SU-DHL-6 (cell line): ENCODE measurements around the gene KCNQ4.

Experiments
- EZH2phosphoT487 ChIP-seq: fragments of 200-600 bp; sonication (generic), shearing (Covaris generic); conservative IDR thresholded peaks from 2 replicates; pipeline ENCODE4 v1.6.1; 2018; ENCODE audit warnings: mild to moderate bottlenecking, antibody characterized with exemption, low read length, moderate library complexity, mixed read lengths
- TF ChIP-seq, protein P1 (sequence below): fragments of 200-600 bp; sonication (generic); IDR thresholded peaks from one replicate; pipeline ENCODE4 v1.5.1; 2017; ENCODE audit warnings: antibody characterized with exemption, mild to moderate bottlenecking, low read length, moderate library complexity; ENCODE audit not compliant: insufficient read depth, poor library complexity, severe bottlenecking

DNA sequence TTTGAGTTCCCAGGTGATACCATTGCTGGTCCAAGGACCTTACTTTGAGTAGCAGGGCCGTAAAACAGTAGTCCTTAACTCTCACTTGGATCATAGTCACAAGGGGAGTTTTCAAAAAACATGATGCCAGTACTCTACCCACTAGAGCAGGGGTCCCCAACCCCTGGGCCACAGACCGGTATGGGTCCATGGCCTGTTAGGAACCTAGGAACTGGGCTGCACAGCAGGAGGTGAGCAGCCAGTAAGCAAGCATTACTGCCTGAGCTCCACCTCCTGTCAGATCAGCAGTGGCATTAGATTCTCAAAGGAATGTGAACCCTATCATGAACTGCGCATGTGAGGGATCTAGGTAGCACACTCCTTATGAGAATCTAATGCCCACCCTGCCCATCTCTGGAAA, 39.7 kb upstream of the KCNQ4 start:
- TF ChIP-seq, protein P1, sequence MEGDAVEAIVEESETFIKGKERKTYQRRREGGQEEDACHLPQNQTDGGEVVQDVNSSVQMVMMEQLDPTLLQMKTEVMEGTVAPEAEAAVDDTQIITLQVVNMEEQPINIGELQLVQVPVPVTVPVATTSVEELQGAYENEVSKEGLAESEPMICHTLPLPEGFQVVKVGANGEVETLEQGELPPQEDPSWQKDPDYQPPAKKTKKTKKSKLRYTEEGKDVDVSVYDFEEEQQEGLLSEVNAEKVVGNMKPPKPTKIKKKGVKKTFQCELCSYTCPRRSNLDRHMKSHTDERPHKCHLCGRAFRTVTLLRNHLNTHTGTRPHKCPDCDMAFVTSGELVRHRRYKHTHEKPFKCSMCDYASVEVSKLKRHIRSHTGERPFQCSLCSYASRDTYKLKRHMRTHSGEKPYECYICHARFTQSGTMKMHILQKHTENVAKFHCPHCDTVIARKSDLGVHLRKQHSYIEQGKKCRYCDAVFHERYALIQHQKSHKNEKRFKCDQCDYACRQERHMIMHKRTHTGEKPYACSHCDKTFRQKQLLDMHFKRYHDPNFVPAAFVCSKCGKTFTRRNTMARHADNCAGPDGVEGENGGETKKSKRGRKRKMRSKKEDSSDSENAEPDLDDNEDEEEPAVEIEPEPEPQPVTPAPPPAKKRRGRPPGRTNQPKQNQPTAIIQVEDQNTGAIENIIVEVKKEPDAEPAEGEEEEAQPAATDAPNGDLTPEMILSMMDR: no peak
- no peak for TF ChIP-seq EZH2phosphoT487
